Central memory CD8-positive, alpha-beta T cell (primary cell): ENCODE measurements around the gene FAM47E.

Experiments used
- ATAC-seq: fragments of 150-1000 bp; cut with Tn5 transposase; replicated peaks from 2 replicates; pipeline ENCODE4 v1.10.0; 2022; ENCODE audit warnings: mild to moderate bottlenecking, moderate FRiP score, moderate number of reproducible peaks; ENCODE audit not compliant: poor library complexity, severe bottlenecking; ENCODE audit errors: extremely low read depth
- DNase-seq, 2 donors: peaks; one replicate each; pipeline ENCODE4 v3.0.0; 2021; ENCODE audit warnings: low spot score in 2 of 2
- H3K27ac Mint-ChIP-seq: one replicate; pipeline ENCODE4 v1.8.0; 2022; ENCODE audit warnings: low read depth, mild to moderate bottlenecking, moderate library complexity, mixed read lengths
- H3K27me3 Mint-ChIP-seq: one replicate; pipeline ENCODE4 v1.8.0; 2022; ENCODE audit warnings: mixed read lengths
- H3K36me3 Mint-ChIP-seq: one replicate; pipeline ENCODE4 v1.8.0; 2022; ENCODE audit warnings: mild to moderate bottlenecking, moderate library complexity, mixed read lengths; ENCODE audit not compliant: insufficient read depth
- H3K4me1 Mint-ChIP-seq: one replicate; pipeline ENCODE4 v1.8.0; 2022; ENCODE audit warnings: mixed read lengths
- H3K4me3 Mint-ChIP-seq: one replicate; pipeline ENCODE4 v1.8.0; 2022; ENCODE audit warnings: mild to moderate bottlenecking, moderate library complexity, mixed read lengths
- H3K9me3 Mint-ChIP-seq: one replicate; pipeline ENCODE4 v1.8.0; 2022; ENCODE audit warnings: mixed read lengths

Gene FAM47E

GRCh38 chr4:76257824-76258223, 6.3 kb downstream of the FAM47E start:
- Mint-ChIP-seq H3K9me3 (no peaks in the 10 kb centered on the region), H3K27me3 (peaks cover 76% of the 10 kb centered on the region), H3K36me3 (peaks cover 1% of the 10 kb centered on the region), H3K4me3 (no peak overlapping the region), H3K27ac (no peak overlapping the region), H3K4me1 (no peaks in the 10 kb centered on the region)
- ATAC-seq (no peak), DNase-seq (no peak)

GRCh38 chr4:76260571-76260970, 9.1 kb downstream of the FAM47E start:
- H3K36me3 Mint-ChIP-seq: peaks cover 1% of the 10 kb centered on the region
- no peaks in the 10 kb centered on the region for H3K9me3 Mint-ChIP-seq
- no peak overlapping the region for H3K4me3 Mint-ChIP-seq
- H3K27me3 Mint-ChIP-seq: peaks cover 49% of the 10 kb centered on the region
- ATAC-seq (no peak), DNase-seq (no peak)
- H3K27ac Mint-ChIP-seq: no peak overlapping the region
- H3K4me1 Mint-ChIP-seq: no peaks in the 10 kb centered on the region

GRCh38 chr4:76265631-76266218, 14.2 kb downstream of the FAM47E start:
- ATAC-seq (no peak), DNase-seq (no peak)
- H3K27me3 Mint-ChIP-seq: peaks cover 11% of the 10 kb centered on the region
- no peaks in the 10 kb centered on the region for H3K4me1 Mint-ChIP-seq
- H3K4me3 Mint-ChIP-seq: no peak overlapping the region
- no peaks in the 10 kb centered on the region for H3K9me3 Mint-ChIP-seq
- no peaks in the 10 kb centered on the region for H3K36me3 Mint-ChIP-seq
- H3K27ac Mint-ChIP-seq: no peak overlapping the region

- H3K36me3 Mint-ChIP-seq: no peaks in the 10 kb centered on the region
- no peaks in the 10 kb centered on the region for H3K9me3 Mint-ChIP-seq
- ATAC-seq (no peak), DNase-seq (no peak)
- H3K27me3 Mint-ChIP-seq: peaks cover 14% of the 10 kb centered on the region
- no peak overlapping the region for H3K4me3 Mint-ChIP-seq
- no peak overlapping the region for H3K27ac Mint-ChIP-seq
- H3K4me1 Mint-ChIP-seq: no peaks in the 10 kb centered on the region
Measured at GRCh38 chr4:76266627-76267026, 15.1 kb downstream of the FAM47E start.

- Mint-ChIP-seq H3K27me3 (peaks cover 17% of the 10 kb centered on the region), H3K4me3 (no peak overlapping the region), H3K4me1 (no peaks in the 10 kb centered on the region), H3K9me3 (no peaks in the 10 kb centered on the region), H3K27ac (no peak overlapping the region), H3K36me3 (no peaks in the 10 kb centered on the region)
- no peak for ATAC-seq
- DNase-seq: no peak
Measured at GRCh38 chr4:76267811-76268210, 16.3 kb downstream of the FAM47E start.

- Mint-ChIP-seq H3K4me3 (no peak overlapping the region), H3K36me3 (no peaks in the 10 kb centered on the region)
Measured at GRCh38 chr4:76270244-76271175, 19.0 kb downstream of the FAM47E start.

GRCh38 chr4:76271248-76271647, 19.7 kb downstream of the FAM47E start:
- H3K9me3 Mint-ChIP-seq: no peaks in the 10 kb centered on the region
- no peaks in the 10 kb centered on the region for H3K36me3 Mint-ChIP-seq
- no peak overlapping the region for H3K4me3 Mint-ChIP-seq
- ATAC-seq (no peak), DNase-seq (no peak)
- no peak overlapping the region for H3K27ac Mint-ChIP-seq
- H3K27me3 Mint-ChIP-seq: peaks cover 50% of the 10 kb centered on the region
- H3K4me1 Mint-ChIP-seq: peaks cover 5% of the 10 kb centered on the region

More at GRCh38 chr4:76270244-76271175, 19.0 kb downstream of the FAM47E start:
- H3K4me1 Mint-ChIP-seq: no peaks in the 10 kb centered on the region
- ATAC-seq: no peak
- H3K27me3 Mint-ChIP-seq: peaks cover 43% of the 10 kb centered on the region
- H3K27ac Mint-ChIP-seq: no peak overlapping the region
- DNase-seq: no peak
- no peaks in the 10 kb centered on the region for H3K9me3 Mint-ChIP-seq

GRCh38 chr4:76272073-76272472, 20.6 kb downstream of the FAM47E start:
- no peaks in the 10 kb centered on the region for H3K36me3 Mint-ChIP-seq
- peaks cover 13% of the 10 kb centered on the region for H3K4me1 Mint-ChIP-seq
- H3K27me3 Mint-ChIP-seq: peaks cover 59% of the 10 kb centered on the region
- DNase-seq: no peak
- no peaks in the 10 kb centered on the region for H3K9me3 Mint-ChIP-seq
- H3K27ac Mint-ChIP-seq: no peak overlapping the region
- no peak for ATAC-seq
- H3K4me3 Mint-ChIP-seq: no peak overlapping the region

- peaks cover 13% of the 10 kb centered on the region for H3K4me1 Mint-ChIP-seq
- H3K27ac Mint-ChIP-seq: no peak overlapping the region
- DNase-seq: no peak
- H3K27me3 Mint-ChIP-seq: peaks cover 63% of the 10 kb centered on the region
- H3K4me3 Mint-ChIP-seq: no peak overlapping the region
- ATAC-seq: no peak
- no peaks in the 10 kb centered on the region for H3K9me3 Mint-ChIP-seq
- H3K36me3 Mint-ChIP-seq: no peaks in the 10 kb centered on the region
Measured at GRCh38 chr4:76272582-76272981, 21.1 kb downstream of the FAM47E start.

- Mint-ChIP-seq H3K36me3 (no peaks in the 10 kb centered on the region), H3K4me1 (peaks cover 13% of the 10 kb centered on the region), H3K9me3 (no peaks in the 10 kb centered on the region), H3K27ac (no peak overlapping the region), H3K27me3 (peaks cover 67% of the 10 kb centered on the region), H3K4me3 (no peak overlapping the region)
- DNase-seq (no peak), ATAC-seq (no peak)
Measured at GRCh38 chr4:76272999-76273398, 21.5 kb downstream of the FAM47E start.

GRCh38 chr4:76275486-76276124, 24.1 kb downstream of the FAM47E start:
- H3K9me3 Mint-ChIP-seq: no peaks in the 10 kb centered on the region
- ATAC-seq: no peak
- no peak overlapping the region for H3K4me3 Mint-ChIP-seq
- H3K27me3 Mint-ChIP-seq: peaks cover 71% of the 10 kb centered on the region
- no peaks in the 10 kb centered on the region for H3K36me3 Mint-ChIP-seq
- H3K27ac Mint-ChIP-seq: peak overlapping the region; percentile 27
- peaks cover 13% of the 10 kb centered on the region for H3K4me1 Mint-ChIP-seq
- DNase-seq: no peak

GRCh38 chr4:76276813-76277212, 25.3 kb downstream of the FAM47E start:
- no peak for DNase-seq
- H3K27ac Mint-ChIP-seq: no peak overlapping the region
- no peak overlapping the region for H3K4me3 Mint-ChIP-seq
- peak; percentile 74 for ATAC-seq
- H3K36me3 Mint-ChIP-seq: no peaks in the 10 kb centered on the region
- no peaks in the 10 kb centered on the region for H3K9me3 Mint-ChIP-seq
- H3K27me3 Mint-ChIP-seq: peaks cover 60% of the 10 kb centered on the region
- H3K4me1 Mint-ChIP-seq: peaks cover 13% of the 10 kb centered on the region

GRCh38 chr4:76277667-76278066, 26.1 kb downstream of the FAM47E start:
- H3K4me1 Mint-ChIP-seq: peaks cover 13% of the 10 kb centered on the region
- no peak overlapping the region for H3K27ac Mint-ChIP-seq
- no peak overlapping the region for H3K4me3 Mint-ChIP-seq
- DNase-seq (no peak), ATAC-seq (no peak)
- H3K36me3 Mint-ChIP-seq: no peaks in the 10 kb centered on the region
- no peaks in the 10 kb centered on the region for H3K9me3 Mint-ChIP-seq
- H3K27me3 Mint-ChIP-seq: peaks cover 60% of the 10 kb centered on the region
